HG02642 (cell line): ENCODE data around the gene ZNF407.

ENCODE experiments used
- ATAC-seq: cut with Tn5 transposase; IDR thresholded peaks from one replicate; pipeline ENCODE4 v1.9.1; 2021; ENCODE audit warnings: mild to moderate bottlenecking; ENCODE audit not compliant: unreplicated experiment, poor library complexity

The ZNF407 gene

DNA sequence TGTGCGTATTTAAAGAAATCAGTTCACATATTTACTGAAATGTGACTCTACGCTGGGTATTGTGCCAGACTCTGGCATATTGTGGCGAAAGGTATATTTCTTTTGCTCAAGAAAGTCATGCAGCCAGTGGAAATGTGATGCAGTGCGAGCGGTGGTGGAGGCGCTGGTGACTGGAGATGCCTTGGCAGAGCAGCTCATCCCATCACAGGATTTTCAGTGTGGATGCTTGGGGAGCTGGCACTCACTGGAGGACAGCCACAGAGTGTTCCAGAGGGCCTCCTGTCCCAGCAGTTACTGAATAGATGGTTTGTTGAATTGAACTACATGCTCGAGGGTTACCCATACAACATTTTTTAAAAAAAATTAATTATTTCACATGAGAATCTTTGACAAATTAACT is 117.6 kb downstream of the ZNF407 start:
- no peak for ATAC-seq

DNA sequence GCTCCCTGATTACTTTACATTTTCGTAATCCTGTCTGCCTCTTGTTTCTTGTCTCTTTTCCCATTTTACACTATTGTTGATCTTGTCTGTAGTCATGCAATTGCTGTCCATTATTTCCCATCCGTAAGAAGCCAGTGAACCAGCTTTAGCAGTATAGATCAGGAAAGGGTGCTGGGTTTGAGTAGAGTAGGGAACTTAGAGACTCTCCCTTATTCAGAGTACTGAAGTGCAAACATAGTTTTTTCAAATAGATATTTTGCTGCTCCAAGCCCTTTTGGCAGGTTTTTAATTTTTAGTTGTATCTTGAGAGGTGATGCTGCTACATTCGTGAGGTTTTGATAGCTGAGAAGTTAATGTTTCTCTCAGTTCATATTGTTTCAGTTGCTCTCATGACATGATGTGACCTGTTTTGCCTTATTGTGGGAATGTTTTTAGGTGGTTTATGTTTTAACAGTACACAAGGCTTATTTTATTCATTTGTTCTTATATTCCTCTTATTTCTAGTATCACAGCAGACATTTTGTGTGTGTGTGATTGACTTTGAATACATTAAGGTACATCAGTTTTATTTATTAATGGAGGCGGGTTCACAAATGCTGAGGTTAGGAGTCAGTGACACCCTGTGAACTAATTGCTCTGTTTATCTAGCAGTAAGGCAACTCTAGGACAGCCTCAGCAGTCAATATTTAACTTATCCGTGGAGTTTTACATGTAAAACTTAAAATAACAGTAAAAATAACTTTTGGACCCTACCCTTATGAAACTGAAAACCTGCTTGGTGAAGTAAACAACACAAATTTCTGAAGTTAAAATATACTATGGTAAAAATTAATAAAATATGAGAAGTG is 118.4 kb downstream of the ZNF407 start:
- no peak for ATAC-seq

DNA sequence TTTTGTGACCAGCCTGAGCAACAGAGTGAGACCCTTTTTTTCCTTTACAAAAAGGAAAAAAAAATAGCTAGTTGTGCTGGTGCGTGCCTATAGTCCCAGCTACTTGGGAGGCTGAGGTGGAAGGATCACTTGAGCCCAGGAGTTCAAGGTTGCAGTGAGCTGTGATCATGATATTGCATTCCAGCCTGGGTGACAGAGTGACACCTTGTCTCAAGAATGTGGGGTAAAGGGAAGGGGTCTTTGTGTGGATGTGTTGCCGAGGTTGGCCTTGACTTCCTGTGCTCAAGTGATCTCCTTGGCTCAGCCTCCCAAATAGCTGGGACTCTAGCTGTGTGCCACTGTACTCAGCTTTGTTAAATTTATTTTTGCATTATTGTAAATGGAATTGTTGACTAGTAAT is 120.6 kb downstream of the ZNF407 start:
- ATAC-seq, result no peak

DNA sequence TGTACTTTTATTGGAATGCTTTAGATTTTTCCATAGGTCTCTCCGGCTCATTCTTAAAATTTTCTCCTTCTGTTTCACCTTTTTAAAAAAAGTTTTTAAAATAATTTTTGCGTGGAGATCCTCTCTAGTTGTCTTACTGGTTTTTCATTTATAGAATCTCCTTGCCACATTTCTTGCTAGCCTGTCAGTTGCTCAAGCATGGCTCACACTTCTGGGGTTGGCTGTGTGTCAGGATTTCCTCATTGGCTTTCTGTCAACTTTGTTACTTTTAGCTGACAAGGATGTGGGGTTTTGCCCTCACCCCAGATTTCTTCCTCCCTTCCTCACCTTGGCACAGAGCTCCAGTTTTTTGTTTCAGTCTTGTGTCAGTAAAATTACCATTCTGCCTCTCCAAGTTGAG is 124.6 kb downstream of the ZNF407 start:
- no peak for ATAC-seq

DNA sequence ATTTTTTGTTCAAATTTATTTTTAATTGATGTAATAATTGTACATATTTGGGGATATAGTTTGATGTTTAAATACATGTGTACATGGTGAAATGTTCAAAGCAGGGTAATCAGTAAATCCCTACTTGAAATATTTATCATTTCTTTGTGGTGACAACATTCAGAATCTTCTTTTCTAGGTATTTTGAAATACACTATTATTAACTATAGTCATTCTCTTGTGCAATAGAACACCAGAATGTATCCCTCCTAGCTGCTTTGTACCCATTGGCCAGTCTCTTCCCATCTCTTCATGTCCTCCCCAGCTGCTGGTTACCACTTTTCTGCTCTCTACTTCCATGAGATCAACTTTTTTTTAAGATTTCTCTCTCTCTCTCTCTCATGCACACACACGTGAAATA is 126.5 kb downstream of the ZNF407 start:
- no peak for ATAC-seq

DNA sequence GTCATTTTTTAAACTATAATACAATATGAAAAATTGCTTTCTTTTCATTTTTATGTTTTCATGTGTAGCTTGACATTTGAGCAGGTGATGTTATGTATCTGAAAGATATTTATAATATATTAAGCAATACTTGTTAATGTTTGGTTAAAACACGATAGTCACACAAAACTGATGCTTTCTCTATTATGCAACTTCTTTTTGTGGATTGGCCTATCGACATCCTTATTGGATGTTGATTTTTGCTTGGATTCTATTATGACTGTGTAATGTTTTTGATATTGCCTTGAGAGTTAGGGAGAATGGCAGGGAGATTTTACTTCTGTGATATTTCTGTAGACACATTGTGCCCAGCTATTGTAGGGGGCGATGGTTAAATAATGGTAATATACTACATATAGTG is 128.0 kb downstream of the ZNF407 start:
- no peak for ATAC-seq

DNA sequence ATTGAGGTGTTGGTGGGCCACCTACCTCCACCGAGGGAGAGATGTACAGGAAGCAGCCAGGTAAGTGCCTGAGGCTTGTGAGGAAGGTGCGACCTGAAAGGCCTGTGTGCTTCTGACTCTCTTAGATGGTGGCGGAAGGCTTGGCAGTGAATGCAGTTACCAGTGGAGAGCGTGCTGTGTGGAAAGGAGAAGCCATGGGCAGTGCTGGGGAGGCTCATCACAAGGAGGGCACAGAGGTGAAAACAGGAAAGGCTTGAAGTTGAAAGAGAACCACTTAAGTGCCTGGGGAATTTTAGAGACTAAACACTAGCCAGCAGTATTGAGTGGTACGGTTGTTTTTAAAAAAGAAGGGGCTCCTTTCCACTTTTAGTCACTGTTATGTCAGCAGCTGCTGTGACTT is 130.9 kb downstream of the ZNF407 start:
- no peak for ATAC-seq

DNA sequence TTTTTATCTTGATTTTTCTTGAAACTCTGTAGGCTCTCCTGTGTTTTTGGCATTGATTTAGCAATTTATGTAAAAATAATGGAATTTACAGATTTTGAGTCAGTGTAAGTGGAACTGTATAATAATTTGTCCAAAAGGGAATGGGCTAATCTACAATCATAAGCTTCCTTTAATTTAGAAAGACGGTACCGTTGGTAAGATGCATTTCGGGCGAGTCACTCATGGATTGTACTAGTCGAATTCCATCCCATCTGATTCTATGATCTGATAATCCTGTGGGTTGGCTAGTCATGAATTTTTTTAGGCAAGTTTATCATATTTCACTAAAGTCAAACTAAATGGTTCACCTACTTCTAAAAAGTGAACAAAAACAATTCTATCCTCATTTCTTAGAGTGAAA is 133.4 kb downstream of the ZNF407 start:
- no peak for ATAC-seq

DNA sequence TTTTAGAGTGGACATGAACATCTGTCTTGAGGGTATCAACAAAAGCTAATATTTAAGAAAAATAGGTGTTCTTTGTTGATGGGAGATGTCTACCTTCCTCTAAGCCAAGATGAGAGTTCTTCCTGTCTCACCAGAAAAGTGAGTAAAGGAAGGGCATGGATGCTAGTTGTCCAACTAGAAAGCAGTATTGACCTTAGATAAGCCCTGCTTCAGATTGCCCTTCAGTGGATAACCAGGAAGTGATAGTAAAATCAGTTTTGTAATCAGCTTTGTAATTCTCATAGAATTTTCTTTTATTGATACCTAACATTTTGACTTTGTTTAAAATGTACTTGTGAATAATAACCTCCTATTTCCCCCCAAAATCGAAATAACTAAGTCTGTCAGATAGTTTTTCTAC is 134.7 kb downstream of the ZNF407 start:
- no peak for ATAC-seq

DNA sequence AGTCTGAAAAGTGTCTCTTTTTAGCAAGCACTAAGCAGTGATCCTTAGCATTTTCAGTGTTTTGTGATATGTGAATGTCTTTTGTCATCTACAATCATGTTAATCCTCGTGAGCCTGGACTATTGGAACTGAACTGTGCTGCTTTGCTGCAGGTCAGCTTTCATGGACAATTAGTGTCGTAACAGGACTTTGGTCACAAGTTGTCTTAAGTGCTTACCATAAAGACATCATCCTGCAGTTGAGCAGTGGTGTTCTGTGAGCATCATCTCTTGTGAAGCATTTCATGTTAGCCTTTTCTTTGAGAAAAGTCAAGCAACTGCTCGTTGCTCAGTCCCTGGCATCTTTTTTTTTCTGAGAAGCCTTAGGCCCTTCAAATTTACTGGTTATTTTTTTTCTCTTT is 135.9 kb downstream of the ZNF407 start:
- ATAC-seq, result no peak

DNA sequence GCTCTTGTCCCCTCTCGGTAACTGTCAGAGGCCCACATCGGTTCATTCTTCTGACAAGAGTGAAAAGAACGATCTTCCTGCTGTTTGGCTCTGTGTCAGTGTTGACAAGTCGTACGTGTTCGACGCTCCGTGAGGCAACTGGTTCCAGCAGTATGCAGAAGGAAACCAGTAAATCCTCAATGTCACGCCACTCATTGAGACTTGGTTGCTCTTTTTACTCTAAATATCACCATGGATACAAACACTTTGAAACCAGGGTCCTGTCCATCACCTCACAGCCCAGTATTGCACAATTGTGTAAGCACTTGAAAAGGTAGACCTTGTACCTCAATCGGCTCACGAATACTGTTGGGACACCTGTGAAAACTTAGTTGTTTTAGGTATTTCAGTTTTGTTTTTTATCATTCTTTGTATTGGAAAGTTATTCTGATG is 136.4 kb downstream of the ZNF407 start:
- ATAC-seq, result no peak

DNA sequence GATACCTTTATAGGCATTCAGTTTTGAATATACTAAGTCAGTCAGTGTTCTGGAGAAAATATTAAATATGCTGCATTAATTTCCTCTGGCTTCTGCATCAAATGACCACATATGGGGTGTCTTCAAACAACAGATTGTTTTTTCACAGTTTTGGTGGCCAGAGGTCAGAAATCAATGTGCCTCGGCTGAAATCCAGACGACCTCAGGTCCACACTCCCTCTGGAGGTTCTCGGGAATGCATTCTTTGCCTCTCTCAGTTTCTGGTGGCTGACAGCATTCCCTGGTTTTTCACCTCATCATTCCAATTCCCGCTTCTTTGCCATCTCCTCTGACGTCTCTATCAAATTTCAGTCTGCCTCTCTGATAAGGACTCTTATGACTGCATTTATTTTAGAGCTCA is 142.3 kb downstream of the ZNF407 start:
- no peak for ATAC-seq

DNA sequence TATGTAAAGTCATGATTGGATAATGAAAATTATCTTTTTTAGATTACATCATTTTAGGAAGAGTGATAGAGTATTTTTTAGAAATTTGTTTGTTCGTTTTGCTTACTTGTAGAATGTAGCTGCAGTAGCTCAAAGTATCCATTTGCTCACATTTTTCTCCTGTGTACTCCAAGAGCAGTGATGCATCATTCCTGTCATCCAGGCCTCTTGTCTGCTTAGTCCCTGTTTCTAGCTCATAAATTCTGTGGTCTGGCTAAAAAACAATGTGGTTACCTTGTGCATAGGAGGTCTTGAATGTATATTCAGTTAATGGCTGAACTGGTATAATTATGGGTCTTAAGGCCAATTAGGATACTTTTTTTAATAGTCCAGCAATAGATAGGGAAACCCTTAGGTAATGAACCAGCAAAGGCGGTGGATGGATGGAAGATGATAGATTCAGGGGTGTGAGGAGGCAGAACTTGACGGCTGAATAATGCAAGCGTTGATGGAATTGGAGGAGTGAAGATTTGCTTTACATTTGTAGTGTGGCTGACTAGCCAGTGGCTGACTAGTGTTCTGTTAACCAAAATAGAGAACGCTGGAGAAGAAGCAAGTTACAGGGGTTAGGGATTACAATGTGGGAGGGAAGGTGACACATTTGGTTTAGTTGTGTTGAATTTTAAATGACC is 145.0 kb downstream of the ZNF407 start:
- ATAC-seq, result no peak

DNA sequence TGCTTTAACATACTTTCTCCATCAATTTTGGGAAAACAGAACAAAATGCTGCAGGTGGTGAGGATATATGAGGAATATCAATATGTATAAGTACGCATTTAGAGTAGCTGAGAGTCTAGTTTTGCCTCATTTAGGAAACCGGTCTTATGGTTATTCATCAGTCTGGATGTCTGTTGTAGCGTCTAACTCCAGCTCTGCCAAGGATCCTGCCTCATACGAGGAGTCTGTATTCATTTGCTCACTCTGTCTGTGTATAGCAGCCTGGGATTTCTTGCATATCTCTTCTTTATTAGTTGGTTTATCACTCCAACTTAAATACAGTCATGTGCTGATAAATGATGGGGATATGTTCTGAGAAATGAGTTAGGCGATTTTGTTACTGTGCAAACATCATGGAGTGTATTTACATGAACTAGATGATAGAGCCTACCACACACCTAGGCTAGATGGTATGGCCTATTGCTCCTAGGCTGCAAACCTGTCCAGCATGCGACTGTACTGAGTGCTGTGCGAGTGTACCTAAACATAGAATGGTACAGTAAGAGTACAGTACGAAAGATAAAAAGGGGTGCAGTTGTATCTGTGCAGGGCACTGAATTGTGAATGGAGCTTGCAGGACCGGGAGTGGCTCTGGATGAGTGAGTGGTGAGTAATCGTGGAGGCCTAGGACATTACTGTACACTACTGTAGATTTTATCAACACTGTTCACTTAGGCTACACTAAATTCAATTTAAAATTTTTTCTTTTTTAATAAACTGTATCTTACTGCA is 148.1 kb downstream of the ZNF407 start:
- ATAC-seq, result no peak

DNA sequence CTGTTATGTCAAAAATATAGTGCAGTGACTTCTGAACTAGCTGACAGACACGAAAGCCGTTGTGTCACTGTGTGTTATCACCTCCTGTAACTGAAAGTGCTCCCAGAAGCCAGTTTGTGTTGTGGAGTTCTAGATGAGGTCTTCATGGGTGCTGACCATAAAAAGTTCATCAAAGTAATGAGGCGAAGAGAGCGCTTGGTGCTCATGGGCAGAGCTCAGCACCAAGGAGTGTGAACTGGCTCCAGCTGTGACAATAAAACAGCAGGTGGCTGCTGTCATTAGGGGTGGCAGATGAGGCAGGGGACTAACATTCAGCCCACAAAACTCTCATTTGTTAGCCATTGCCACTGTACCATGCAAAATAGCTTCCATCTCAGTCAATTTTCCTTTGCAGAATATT is 151.1 kb downstream of the ZNF407 start:
- no peak for ATAC-seq

DNA sequence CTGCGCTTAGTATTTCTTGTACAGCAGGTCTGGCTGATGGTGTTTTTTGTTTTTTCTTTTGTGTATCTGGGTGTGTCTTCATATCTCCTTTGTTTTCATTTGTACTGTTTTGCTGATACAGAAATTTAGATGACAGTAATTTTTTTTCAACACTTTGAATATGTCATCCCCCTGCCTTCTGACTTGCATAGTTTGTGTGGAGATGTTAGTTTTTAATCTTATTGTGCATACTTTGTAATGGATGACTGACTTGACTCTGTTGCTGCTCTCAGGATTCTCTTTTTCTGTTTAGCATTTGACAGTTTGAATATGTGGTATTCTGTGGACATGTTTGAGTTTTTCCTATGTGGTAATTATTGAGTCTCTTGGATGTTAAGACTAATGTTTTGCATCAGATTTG is 161.3 kb downstream of the ZNF407 start:
- no peak for ATAC-seq

DNA sequence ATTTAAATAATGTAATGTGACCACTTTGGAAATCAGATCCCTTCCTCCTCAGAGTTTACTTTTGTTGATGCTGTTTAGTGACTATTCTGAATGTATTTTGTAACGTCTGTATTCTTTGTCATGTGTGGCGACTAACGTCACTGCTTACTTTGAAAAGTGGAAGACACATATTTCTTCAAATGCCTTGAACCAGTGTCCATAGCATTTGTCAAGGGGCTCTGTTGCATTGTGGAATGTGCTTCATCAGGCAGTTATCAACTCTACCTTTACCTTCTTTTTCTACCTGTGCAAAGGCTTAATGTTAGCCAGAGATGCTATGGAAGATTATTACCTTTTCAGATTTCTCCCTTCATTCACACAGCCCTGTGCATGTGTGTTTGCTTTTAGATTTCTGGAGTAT is 162.4 kb downstream of the ZNF407 start:
- ATAC-seq, result no peak

DNA sequence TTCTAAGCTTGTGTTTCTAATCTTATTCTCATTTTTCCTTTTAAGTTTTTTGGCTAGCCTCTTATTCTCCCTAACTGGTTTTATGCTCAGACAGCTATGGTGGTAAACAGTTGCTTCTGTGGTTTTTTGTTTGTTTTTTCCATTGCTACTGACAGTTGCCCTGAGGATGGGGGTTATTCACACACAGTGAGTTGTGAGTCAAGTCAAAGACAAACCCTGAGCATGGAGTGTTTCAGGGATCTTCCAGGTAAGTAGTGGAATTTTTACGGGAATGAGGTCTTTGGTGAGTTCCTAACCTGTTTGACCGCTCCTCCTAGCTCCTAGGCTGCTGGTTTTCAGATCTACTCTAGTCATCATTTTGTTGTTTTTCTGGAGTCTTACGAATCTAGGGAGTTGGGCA is 162.8 kb downstream of the ZNF407 start:
- no peak for ATAC-seq

DNA sequence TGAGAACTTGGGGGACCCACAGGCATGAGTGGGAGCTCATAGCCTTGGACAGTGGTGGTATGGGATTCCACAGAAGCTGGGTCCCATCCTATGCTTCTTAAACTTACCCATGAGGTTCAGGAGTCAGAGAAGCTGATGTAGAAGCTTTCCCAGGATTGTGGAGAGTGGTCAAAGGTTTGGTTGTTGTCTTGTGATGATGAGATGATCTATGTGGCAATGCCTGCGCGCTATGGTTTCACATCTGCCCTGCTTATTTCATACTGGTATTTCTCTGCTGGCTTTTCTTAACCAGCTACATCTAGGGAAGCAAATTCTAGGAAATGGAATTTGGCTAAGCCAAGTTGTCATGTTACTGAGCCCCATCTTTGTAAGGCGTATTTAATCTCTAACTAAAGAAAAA is 168.6 kb downstream of the ZNF407 start:
- ATAC-seq, result no peak

DNA sequence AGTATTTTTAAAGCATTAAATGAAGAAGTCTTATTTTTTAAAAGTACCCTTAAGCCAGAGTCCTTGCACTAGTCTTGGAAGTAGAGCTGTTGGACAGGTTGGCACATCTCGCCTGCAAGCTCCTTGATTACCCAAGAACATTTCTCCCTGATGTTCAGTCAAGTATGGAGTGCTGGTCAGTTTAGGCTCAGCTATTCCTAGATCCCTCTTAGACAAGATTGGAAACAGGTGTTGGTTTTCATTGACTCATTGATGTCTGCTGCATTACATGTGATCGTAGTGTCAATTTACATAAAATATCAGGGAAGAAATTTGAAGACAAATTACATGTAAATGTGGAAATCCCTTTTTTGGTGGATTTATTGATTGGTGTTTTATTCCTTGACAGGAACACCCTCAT is 170.4 kb downstream of the ZNF407 start:
- no peak for ATAC-seq

DNA sequence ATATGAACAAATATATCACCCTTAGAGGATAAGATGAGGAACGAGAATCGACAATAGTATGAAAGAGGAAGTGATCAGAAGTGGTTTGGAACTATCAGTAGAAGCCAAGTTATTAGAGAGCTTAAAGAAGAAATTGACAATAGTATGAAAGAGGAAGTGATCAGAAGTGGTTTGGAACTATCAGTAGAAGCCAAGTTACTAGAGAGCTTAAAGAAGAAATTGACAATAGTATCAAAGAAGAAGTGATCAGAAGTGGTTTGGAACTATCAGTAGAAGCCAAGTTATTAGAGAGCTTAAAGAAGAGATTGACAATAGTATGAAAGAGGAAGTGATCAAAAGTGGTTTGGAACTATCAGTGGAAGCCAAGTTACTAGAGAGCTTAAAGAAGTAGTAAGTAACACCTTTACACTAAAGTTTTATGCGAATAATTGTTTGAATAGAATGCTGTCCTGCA is 175.5 kb downstream of the ZNF407 start:
- peak; percentile 72 for ATAC-seq
